Measurements from ENCODE around the gene SLC35D1. TPM values are rescaled to one million over a fixed set of nuclear protein-coding genes. Genes with fewer than 3 reads are reported as not detected.

The SLC35D1 gene
- total and polyA plus RNA-seq, 2 experiments from 2014 or later = 9.1 to 14.9 TPM

DNA sequence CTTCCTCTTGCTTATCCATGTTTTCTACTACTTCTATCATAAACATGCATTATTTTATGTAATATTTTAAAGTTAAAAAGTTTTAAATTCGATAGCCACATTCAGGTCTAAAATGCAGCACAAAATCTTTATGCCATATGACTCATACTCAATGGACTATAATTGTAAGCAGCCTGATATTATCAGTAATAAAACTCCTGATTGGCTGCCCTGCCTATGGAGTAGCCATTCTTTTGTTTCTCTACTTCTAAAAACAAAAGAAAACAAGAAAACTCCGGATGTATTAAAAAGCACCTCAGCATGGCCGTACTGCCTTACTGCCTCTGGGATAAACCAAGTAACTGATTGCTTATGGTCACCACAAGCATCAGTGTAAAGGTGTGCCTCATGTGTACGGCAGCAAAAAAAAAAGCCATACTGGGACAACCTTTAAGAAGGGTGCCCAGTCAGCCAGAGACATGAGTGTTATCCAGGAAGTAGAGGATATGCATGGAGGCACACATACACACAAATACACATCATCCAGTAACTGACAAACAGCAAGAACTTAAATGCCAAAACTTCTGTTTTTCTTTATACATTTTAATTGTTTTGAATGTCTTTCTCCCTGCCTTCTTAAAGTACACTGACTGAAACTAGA, 9.2 kb downstream of the SLC35D1 start:
- DNase-seq = peak; percentile 8
- no peak overlapping the region for H3K4me2 ChIP-seq (ENCODE audit: unreplicated experiment)
- H3K27me3 ChIP-seq (replicated peaks; ENCODE audit: insufficient read depth) = no peaks in the 10 kb centered on the region
- in situ Hi-C loops (cut with MboI) = no loop called here
- H3K4me1 ChIP-seq (ENCODE audit: insufficient read depth) = peaks cover 15% of the 10 kb centered on the region
- H3F3A ChIP-seq (ENCODE audit: insufficient read depth) = peaks cover 8% of the 10 kb centered on the region; the same call in 1 of the 2 replicates
- 96% methylated on average over 4 of the region's 4 CpGs for WGBS, 2 experiments (ENCODE audit: low coverage in 1 of 2, low lambda C conversion rate in 2 of 2, missing lambda C conversion rate in 2 of 2)
- H3K79me2 ChIP-seq (ENCODE audit: insufficient read depth) = peaks cover 13% of the 10 kb centered on the region
- peaks cover 37% of the 10 kb centered on the region for H3K36me3 ChIP-seq (ENCODE audit: low read depth)
- H3K9me3 ChIP-seq (ENCODE audit: low read depth) = no peaks in the 10 kb centered on the region
- no peak overlapping the region for H3K9ac ChIP-seq
- no peaks in the 10 kb centered on the region for H4K20me1 ChIP-seq (ENCODE audit: insufficient read depth)
- H2AFZ ChIP-seq = no peak overlapping the region
- H3K4me3 ChIP-seq = no peak overlapping the region
- TF ChIP-seq EZH2phosphoT487 (IDR thresholded peaks at IDR 0.05; ENCODE audit: insufficient read depth, low read depth) = no peak
- no peak for TF ChIP-seq EZH2 (IDR thresholded peaks at IDR 0.05; ENCODE audit: insufficient read depth, poor library complexity, severe bottlenecking)
- H3K27ac ChIP-seq = no peak overlapping the region
- no peaks in the 10 kb centered on the region for H3K9me2 ChIP-seq (ENCODE audit: insufficient read depth)

DNA sequence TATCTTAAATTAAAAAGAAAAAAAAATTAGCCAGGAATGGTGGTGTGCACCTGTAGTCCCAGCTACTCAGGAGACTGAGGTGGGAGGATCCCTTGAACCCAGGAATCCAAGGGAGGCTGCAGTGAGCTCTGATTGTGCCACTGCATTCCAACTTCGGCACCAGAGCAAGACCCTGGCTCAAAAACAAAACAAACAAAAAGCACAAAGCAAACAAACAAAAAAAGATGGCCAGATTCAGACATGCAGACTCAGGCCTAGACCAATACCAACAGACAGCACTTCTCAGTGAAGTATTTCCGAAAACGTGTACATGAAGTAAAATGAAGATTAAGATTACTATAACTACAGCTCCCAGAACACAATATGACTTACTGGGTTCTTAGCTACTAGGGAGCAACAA, 10.6 kb downstream of the SLC35D1 start:
- in situ Hi-C loops (cut with MboI) = no loop called here
- H3K4me3 ChIP-seq = no peak overlapping the region
- H3K79me2 ChIP-seq (ENCODE audit: insufficient read depth) = peaks cover 4% of the 10 kb centered on the region; the same call in 1 of the 2 replicates
- no peak for TF ChIP-seq EZH2 (IDR thresholded peaks at IDR 0.05; ENCODE audit: insufficient read depth, poor library complexity, severe bottlenecking)
- TF ChIP-seq EZH2phosphoT487 (IDR thresholded peaks at IDR 0.05; ENCODE audit: insufficient read depth, low read depth) = no peak
- H3F3A ChIP-seq (ENCODE audit: insufficient read depth) = peaks cover 8% of the 10 kb centered on the region; the same call in 1 of the 2 replicates
- WGBS, 2 experiments (ENCODE audit: low coverage in 1 of 2, low lambda C conversion rate in 2 of 2, missing lambda C conversion rate in 2 of 2) = 93 to 96% methylated on average over 3 of the region's 3 CpGs
- H3K9ac ChIP-seq = no peak overlapping the region
- H3K27me3 ChIP-seq (replicated peaks; ENCODE audit: insufficient read depth) = no peaks in the 10 kb centered on the region
- H3K9me2 ChIP-seq (ENCODE audit: insufficient read depth) = no peaks in the 10 kb centered on the region
- H3K4me2 ChIP-seq (ENCODE audit: unreplicated experiment) = no peak overlapping the region
- H3K9me3 ChIP-seq (ENCODE audit: low read depth) = no peaks in the 10 kb centered on the region
- no peak overlapping the region for H2AFZ ChIP-seq
- H3K4me1 ChIP-seq (ENCODE audit: insufficient read depth) = peaks cover 16% of the 10 kb centered on the region
- DNase-seq = no peak
- H3K36me3 ChIP-seq (ENCODE audit: low read depth) = peaks cover 30% of the 10 kb centered on the region
- no peaks in the 10 kb centered on the region for H4K20me1 ChIP-seq (ENCODE audit: insufficient read depth)
- no peak overlapping the region for H3K27ac ChIP-seq

GRCh38 chr1:67041841-67042503, 12.0 kb downstream of the SLC35D1 start:
- peak overlapping the region; percentile 59 for H3K27ac ChIP-seq
- in situ Hi-C loops (cut with MboI) = no loop called here
- no peak overlapping the region for H2AFZ ChIP-seq
- peak overlapping the region; percentile 39 for H3K4me2 ChIP-seq (ENCODE audit: unreplicated experiment)
- TF ChIP-seq EZH2phosphoT487 (IDR thresholded peaks at IDR 0.05; ENCODE audit: insufficient read depth, low read depth) = no peak
- no peak for TF ChIP-seq EZH2 (IDR thresholded peaks at IDR 0.05; ENCODE audit: insufficient read depth, poor library complexity, severe bottlenecking)
- DNase-seq = peak; percentile 83
- WGBS, 2 experiments (ENCODE audit: low coverage in 1 of 2, low lambda C conversion rate in 2 of 2, missing lambda C conversion rate in 2 of 2) = 23% methylated on average over 5 of the region's 5 CpGs
- H4K20me1 ChIP-seq (ENCODE audit: insufficient read depth) = no peaks in the 10 kb centered on the region
- H3K36me3 ChIP-seq (ENCODE audit: low read depth) = peaks cover 26% of the 10 kb centered on the region
- no peaks in the 10 kb centered on the region for H3K9me3 ChIP-seq (ENCODE audit: low read depth)
- peaks cover 28% of the 10 kb centered on the region for H3K4me1 ChIP-seq (ENCODE audit: insufficient read depth)
- H3F3A ChIP-seq (ENCODE audit: insufficient read depth) = peaks cover 8% of the 10 kb centered on the region; the same call in 1 of the 2 replicates
- H3K9ac ChIP-seq = 0 out of 2 replicates have a peak overlapping the region, but pooled peaks have one; percentile 0
- H3K4me3 ChIP-seq = 0 out of 2 replicates have a peak overlapping the region, but pooled peaks have one; percentile 6
- no peaks in the 10 kb centered on the region for H3K9me2 ChIP-seq (ENCODE audit: insufficient read depth)
- H3K27me3 ChIP-seq (replicated peaks; ENCODE audit: insufficient read depth) = no peaks in the 10 kb centered on the region
- H3K79me2 ChIP-seq (ENCODE audit: insufficient read depth) = peaks cover 4% of the 10 kb centered on the region; the same call in 1 of the 2 replicates

GRCh38 chr1:67040405-67040804, 13.5 kb downstream of the SLC35D1 start:
- no peak overlapping the region for H3K9ac ChIP-seq
- no peaks in the 10 kb centered on the region for H3K9me2 ChIP-seq (ENCODE audit: insufficient read depth)
- in situ Hi-C loops (cut with MboI) = no loop called here
- no peak overlapping the region for H3K4me3 ChIP-seq
- peaks cover 28% of the 10 kb centered on the region for H3K4me1 ChIP-seq (ENCODE audit: insufficient read depth)
- H3K27me3 ChIP-seq (replicated peaks; ENCODE audit: insufficient read depth) = no peaks in the 10 kb centered on the region
- peaks cover 8% of the 10 kb centered on the region; the same call in 1 of the 2 replicates for H3F3A ChIP-seq (ENCODE audit: insufficient read depth)
- H3K27ac ChIP-seq = no peak overlapping the region
- no peak overlapping the region for H3K4me2 ChIP-seq (ENCODE audit: unreplicated experiment)
- no peak for TF ChIP-seq EZH2 (IDR thresholded peaks at IDR 0.05; ENCODE audit: insufficient read depth, poor library complexity, severe bottlenecking)
- no peak for TF ChIP-seq EZH2phosphoT487 (IDR thresholded peaks at IDR 0.05; ENCODE audit: insufficient read depth, low read depth)
- H3K79me2 ChIP-seq (ENCODE audit: insufficient read depth) = peaks cover 4% of the 10 kb centered on the region; the same call in 1 of the 2 replicates
- no peaks in the 10 kb centered on the region for H4K20me1 ChIP-seq (ENCODE audit: insufficient read depth)
- WGBS, 2 experiments (ENCODE audit: low coverage in 1 of 2, low lambda C conversion rate in 2 of 2, missing lambda C conversion rate in 2 of 2) = 96 to 100% methylated on average over 1 of the region's 1 CpG
- no peaks in the 10 kb centered on the region for H3K9me3 ChIP-seq (ENCODE audit: low read depth)
- H3K36me3 ChIP-seq (ENCODE audit: low read depth) = peaks cover 29% of the 10 kb centered on the region
- no peak overlapping the region for H2AFZ ChIP-seq
- no peak for DNase-seq
